ENCODE results near the gene CSNK2A3. TPM values are rescaled to one million over a fixed set of nuclear protein-coding genes. Genes with fewer than 3 reads are reported as not detected.

The CSNK2A3 gene
- total and polyA plus RNA-seq, 2 donors (not counting 1 experiment from before 2014, with no cell fraction given): 0.15 to 0.32 TPM

- Histone ChIP-seq H3K79me2 (ENCODE audit: control insufficient read depth, insufficient read depth, low read length) (no peaks in the 10 kb centered on the region), H3K4me1 (ENCODE audit: control insufficient read depth in 2 of 2, insufficient read depth in 2 of 2, low read length in 2 of 2) (no peaks in the 10 kb centered on the region), H3K9ac (ENCODE audit: low read length) (no peak overlapping the region), H4K20me1 (ENCODE audit: control insufficient read depth, insufficient read depth, low read length, poor library complexity, severe bottlenecking) (no peaks in the 10 kb centered on the region), H3K9me3 (ENCODE audit: control extremely low read depth in 1 of 3, control insufficient read depth in 2 of 3, insufficient read depth in 1 of 3, low read length in 2 of 3) (no peaks in the 10 kb centered on the region), H3K36me3 (replicated peaks in 1 of 2; ENCODE audit: control extremely low read depth in 1 of 2, control insufficient read depth in 1 of 2, extremely low read depth in 1 of 2, insufficient read depth in 2 of 2, low read length in 1 of 2) (no peaks in the 10 kb centered on the region), H3K4me3 (ENCODE audit: control extremely low read depth in 1 of 5, extremely low read depth in 1 of 5, insufficient read depth in 1 of 5, low read depth in 2 of 5, low read length in 4 of 5) (no peak overlapping the region), H3K27me3 (replicated peaks in 1 of 4; ENCODE audit: control extremely low read depth in 1 of 4, control insufficient read depth in 3 of 4, insufficient read depth in 4 of 4, low read length in 3 of 4) (no peaks in the 10 kb centered on the region), H3K4me2 (replicated peaks; ENCODE audit: low read depth, low read length, poor library complexity, severe bottlenecking) (no peak overlapping the region), H2AFZ (ENCODE audit: insufficient read depth, low read depth, low read length, poor library complexity, severe bottlenecking) (no peak overlapping the region), H3K27ac (ENCODE audit: low read length in 2 of 2) (no peak overlapping the region)
- Mint-ChIP-seq H3K9me3 (ENCODE audit: insufficient read depth) (no peaks in the 10 kb centered on the region), H3K27ac (no peak overlapping the region), H3K4me1 (no peaks in the 10 kb centered on the region), H3K4me3 (no peak overlapping the region), H3K27me3 (peaks cover 4% of the 10 kb centered on the region)
- CTCF ChIA-PET: no interaction called here
- TF ChIP-seq EZH2 (IDR thresholded peaks at IDR 0.05; ENCODE audit: borderline replicate concordance, insufficient read depth, low read depth, low read length, poor library complexity, severe bottlenecking) (no peak), CTCF (IDR thresholded peaks at IDR 0.05) (no peak)
- ATAC-seq (ENCODE audit: low read depth): no peak
- WGBS (ENCODE audit: insufficient coverage): 79% methylated on average over 8 of the region's 9 CpGs
- intact Hi-C loops (cut with micrococcal nuclease): no loop called here
- POLR2A ChIA-PET: no interaction called here
- no peak for DNase-seq
Observed at GRCh38 chr11:11400635-11401232, 47.7 kb upstream of the CSNK2A3 start.

GRCh38 chr11:11400121-11400520 is 47.1 kb upstream of the CSNK2A3 start:
- Histone ChIP-seq H3K79me2 (ENCODE audit: control insufficient read depth, insufficient read depth, low read length) (no peaks in the 10 kb centered on the region), H3K4me2 (replicated peaks; ENCODE audit: low read depth, low read length, poor library complexity, severe bottlenecking) (no peak overlapping the region), H3K9ac (ENCODE audit: low read length) (no peak overlapping the region), H3K4me1 (ENCODE audit: control insufficient read depth in 2 of 2, insufficient read depth in 2 of 2, low read length in 2 of 2) (no peaks in the 10 kb centered on the region), H2AFZ (ENCODE audit: insufficient read depth, low read depth, low read length, poor library complexity, severe bottlenecking) (no peak overlapping the region), H3K4me3 (ENCODE audit: control extremely low read depth in 1 of 5, extremely low read depth in 1 of 5, insufficient read depth in 1 of 5, low read depth in 2 of 5, low read length in 4 of 5) (no peak overlapping the region), H3K9me3 (ENCODE audit: control extremely low read depth in 1 of 3, control insufficient read depth in 2 of 3, insufficient read depth in 1 of 3, low read length in 2 of 3) (no peaks in the 10 kb centered on the region), H3K27ac (ENCODE audit: low read length in 2 of 2) (no peak overlapping the region), H3K27me3 (replicated peaks in 1 of 4; ENCODE audit: control extremely low read depth in 1 of 4, control insufficient read depth in 3 of 4, insufficient read depth in 4 of 4, low read length in 3 of 4) (no peaks in the 10 kb centered on the region), H3K36me3 (replicated peaks in 1 of 2; ENCODE audit: control extremely low read depth in 1 of 2, control insufficient read depth in 1 of 2, extremely low read depth in 1 of 2, insufficient read depth in 2 of 2, low read length in 1 of 2) (no peaks in the 10 kb centered on the region), H4K20me1 (ENCODE audit: control insufficient read depth, insufficient read depth, low read length, poor library complexity, severe bottlenecking) (no peaks in the 10 kb centered on the region)
- ChIA-PET CTCF (no interaction called here), POLR2A (no interaction called here)
- 91% methylated on average over 3 of the region's 3 CpGs for WGBS (ENCODE audit: insufficient coverage)
- intact Hi-C loops (cut with micrococcal nuclease): no loop called here
- ATAC-seq (ENCODE audit: low read depth) (no peak), DNase-seq (no peak)
- no peak overlapping the region for H3K27ac Mint-ChIP-seq
- no peaks in the 10 kb centered on the region for H3K9me3 Mint-ChIP-seq (ENCODE audit: insufficient read depth)
- H3K27me3 Mint-ChIP-seq: peaks cover 4% of the 10 kb centered on the region
- no peak overlapping the region for H3K4me3 Mint-ChIP-seq
- no peak for TF ChIP-seq CTCF (IDR thresholded peaks at IDR 0.05)
- no peak for TF ChIP-seq EZH2 (IDR thresholded peaks at IDR 0.05; ENCODE audit: borderline replicate concordance, insufficient read depth, low read depth, low read length, poor library complexity, severe bottlenecking)
- H3K4me1 Mint-ChIP-seq: no peaks in the 10 kb centered on the region

Data from B cell (primary cell).